Neural cell (in vitro differentiated cells): ENCODE measurements around the gene NHS. TPM values are rescaled to one million over a fixed set of nuclear protein-coding genes. Genes with fewer than 3 reads are reported as not detected.

ENCODE experiments used
- H2AFZ ChIP-seq: fragments of 200-600, 300-800 bp; sonication (generic), shearing (Covaris generic); 2 replicates; pipeline ENCODE4 v1.6.0; 2014; ENCODE audit warnings: low read depth, mild to moderate bottlenecking, antibody characterized with exemption, low read length, moderate library complexity
- H3F3A ChIP-seq: fragments of 200-600 bp; shearing (Covaris generic); 2 replicates; pipeline ENCODE4 v1.6.1; 2016; ENCODE audit warnings: mild to moderate bottlenecking, moderate library complexity, mixed read lengths, antibody characterized with exemption, low read length; ENCODE audit not compliant: insufficient read depth, poor library complexity, severe bottlenecking
- H3K27ac ChIP-seq: fragments of 200-600, 300-800 bp; sonication (generic), shearing (Covaris generic); 2 replicates; pipeline ENCODE4 v1.5.1; 2014; ENCODE audit warnings: mild to moderate bottlenecking, low read length, moderate library complexity
- H3K27me3 ChIP-seq: fragments of 300-800, 200-600 bp; sonication (generic), shearing (Covaris generic); 2 replicates; pipeline ENCODE4 v1.6.0; 2014; ENCODE audit warnings: mild to moderate bottlenecking, low read depth, low read length, moderate library complexity; ENCODE audit not compliant: insufficient read depth
- H3K36me3 ChIP-seq: fragments of 300-800, 200-600 bp; sonication (generic), shearing (Covaris generic); 2 replicates; pipeline ENCODE4 v1.5.1; 2014; ENCODE audit warnings: mild to moderate bottlenecking, antibody characterized with exemption, low read length, moderate library complexity; ENCODE audit not compliant: insufficient read depth
- H3K4me2 ChIP-seq: fragments of 300-800, 200-600 bp; sonication (generic), shearing (Covaris generic); 2 replicates; pipeline ENCODE4 v1.6.0; 2014; ENCODE audit warnings: mild to moderate bottlenecking, low read length
- H3K4me3 ChIP-seq: fragments of 300-800, 200-600 bp; sonication (generic), shearing (Covaris generic); 2 replicates; pipeline ENCODE4 v1.5.1; 2014; ENCODE audit warnings: mild to moderate bottlenecking, low read length, moderate library complexity
- H3K79me2 ChIP-seq: fragments of 200-600 bp; shearing (Covaris generic); replicated peaks from 2 replicates; pipeline ENCODE4 v1.6.0; 2014; ENCODE audit warnings: mild to moderate bottlenecking, low read length, moderate library complexity; ENCODE audit not compliant: insufficient read depth
- H3K9ac ChIP-seq: fragments of 300-800, 200-600 bp; sonication (generic), shearing (Covaris generic); 2 replicates; pipeline ENCODE4 v1.6.1; 2016; ENCODE audit warnings: mild to moderate bottlenecking, low read length, mixed read lengths
- H3K9me2 ChIP-seq: fragments of 200-600 bp; shearing (Covaris generic); 2 replicates; pipeline ENCODE4 v1.6.1; 2016; ENCODE audit warnings: mild to moderate bottlenecking, low read length, mixed read lengths; ENCODE audit not compliant: insufficient read depth
- H3K9me3 ChIP-seq: fragments of 200-600, 300-800 bp; sonication (generic), shearing (Covaris generic); 2 replicates; pipeline ENCODE4 v1.6.1; 2016; ENCODE audit warnings: mild to moderate bottlenecking, mixed run types, low read length, moderate library complexity, mixed read lengths
- H4K20me1 ChIP-seq: fragments of 200-600 bp; shearing (Covaris generic); 2 replicates; pipeline ENCODE4 v1.6.1; 2016; ENCODE audit warnings: mild to moderate bottlenecking, mixed run types; ENCODE audit not compliant: insufficient read depth
- EP300 ChIP-seq: fragments of 450-650 bp; conservative IDR thresholded peaks from 2 replicates; pipeline ENCODE4 v1.6.1; 2014; ENCODE audit warnings: antibody characterized with exemption, mild to moderate bottlenecking, moderate library complexity; ENCODE audit not compliant: poor library complexity, severe bottlenecking
- EZH2 ChIP-seq: fragments of 200-600, 300-800 bp; shearing (Covaris generic), sonication (generic); IDR thresholded peaks from 2 replicates; pipeline ENCODE4 v1.6.1; 2014; ENCODE audit warnings: antibody characterized with exemption, low read length, borderline replicate concordance, mild to moderate bottlenecking; ENCODE audit not compliant: insufficient read depth, poor library complexity, severe bottlenecking
- MXI1 ChIP-seq: fragments of 450-650 bp; conservative IDR thresholded peaks from 2 replicates; pipeline ENCODE4 v1.6.1; 2014; ENCODE audit warnings: antibody characterized with exemption, mild to moderate bottlenecking; ENCODE audit not compliant: poor library complexity, severe bottlenecking
- POLR2AphosphoS5 ChIP-seq: IDR thresholded peaks from 2 replicates; pipeline ENCODE4 v1.6.1; 2012
- RAD21 ChIP-seq: fragments of 450-650 bp; conservative IDR thresholded peaks from 2 replicates; pipeline ENCODE4 v1.6.1; 2014; ENCODE audit warnings: antibody characterized with exemption, mild to moderate bottlenecking, moderate library complexity
- SMC3 ChIP-seq: fragments of 450-650 bp; conservative IDR thresholded peaks from 2 replicates; pipeline ENCODE4 v1.6.1; 2014; ENCODE audit warnings: antibody characterized with exemption, mild to moderate bottlenecking, moderate library complexity; ENCODE audit not compliant: poor library complexity
- TAF1 ChIP-seq: IDR thresholded peaks from 2 replicates; pipeline ENCODE4 v1.6.1; 2012; ENCODE audit warnings: low read depth
- polyA plus RNA-seq: library from polyadenylated mRNA; depleted of rRNA; stranded (reverse); fragments of >200 nt; gene quantifications from 2 replicates; pipeline ENCODE4 v1.2.3, GENCODE V29; 2014
- TF ChIP-seq, protein P1 (sequence below): fragments of 450-650 bp; IDR thresholded peaks from 2 replicates; pipeline ENCODE4 v1.5.1; 2014; ENCODE audit warnings: antibody characterized with exemption, mild to moderate bottlenecking, moderate library complexity; ENCODE audit not compliant: poor library complexity, severe bottlenecking
- TF ChIP-seq, protein P2 (sequence below): IDR thresholded peaks from 2 replicates; pipeline ENCODE4 v1.6.1; 2012; ENCODE audit warnings: borderline replicate concordance

The NHS gene
- polyA plus RNA-seq, 1 donor from 2014 or later, result 1.9 TPM

DNA sequence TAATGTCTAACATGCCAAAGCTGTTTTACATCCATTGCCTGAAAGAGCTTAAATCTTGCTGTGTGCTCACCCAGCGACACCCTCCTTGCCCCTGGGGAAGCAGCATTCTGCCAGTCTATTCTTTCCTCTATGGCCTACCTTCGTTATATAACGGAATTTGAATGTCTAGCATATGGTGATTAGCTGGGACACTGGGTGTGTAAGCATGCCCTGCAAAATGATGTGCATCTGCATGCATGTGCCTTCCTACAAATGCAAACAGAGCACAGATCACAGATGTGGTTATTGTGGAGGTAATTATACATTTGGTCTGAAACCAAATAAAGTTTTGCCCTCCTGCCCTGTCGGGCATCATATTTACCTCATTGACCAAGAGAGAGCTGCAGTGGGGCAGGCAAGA lies 90.8 kb downstream of the NHS start:
- Histone ChIP-seq H3K4me3 (no peak overlapping the region), H3K79me2 (no peaks in the 10 kb centered on the region), H4K20me1 (no peaks in the 10 kb centered on the region), H2AFZ (no peak overlapping the region), H3F3A (no peaks in the 10 kb centered on the region), H3K27me3 (no peaks in the 10 kb centered on the region), H3K9me2 (no peaks in the 10 kb centered on the region), H3K36me3 (no peaks in the 10 kb centered on the region), H3K9me3 (no peaks in the 10 kb centered on the region), H3K9ac (no peak overlapping the region), H3K27ac (no peak overlapping the region), H3K4me2 (no peak overlapping the region)
- TF ChIP-seq, protein P1, sequence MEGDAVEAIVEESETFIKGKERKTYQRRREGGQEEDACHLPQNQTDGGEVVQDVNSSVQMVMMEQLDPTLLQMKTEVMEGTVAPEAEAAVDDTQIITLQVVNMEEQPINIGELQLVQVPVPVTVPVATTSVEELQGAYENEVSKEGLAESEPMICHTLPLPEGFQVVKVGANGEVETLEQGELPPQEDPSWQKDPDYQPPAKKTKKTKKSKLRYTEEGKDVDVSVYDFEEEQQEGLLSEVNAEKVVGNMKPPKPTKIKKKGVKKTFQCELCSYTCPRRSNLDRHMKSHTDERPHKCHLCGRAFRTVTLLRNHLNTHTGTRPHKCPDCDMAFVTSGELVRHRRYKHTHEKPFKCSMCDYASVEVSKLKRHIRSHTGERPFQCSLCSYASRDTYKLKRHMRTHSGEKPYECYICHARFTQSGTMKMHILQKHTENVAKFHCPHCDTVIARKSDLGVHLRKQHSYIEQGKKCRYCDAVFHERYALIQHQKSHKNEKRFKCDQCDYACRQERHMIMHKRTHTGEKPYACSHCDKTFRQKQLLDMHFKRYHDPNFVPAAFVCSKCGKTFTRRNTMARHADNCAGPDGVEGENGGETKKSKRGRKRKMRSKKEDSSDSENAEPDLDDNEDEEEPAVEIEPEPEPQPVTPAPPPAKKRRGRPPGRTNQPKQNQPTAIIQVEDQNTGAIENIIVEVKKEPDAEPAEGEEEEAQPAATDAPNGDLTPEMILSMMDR, result no peak
- TF ChIP-seq RAD21, result no peak
- TF ChIP-seq EZH2, result no peak
- TF ChIP-seq SMC3, result no peak
- TF ChIP-seq MXI1, result no peak
- no peak for TF ChIP-seq TAF1
- TF ChIP-seq EP300, result no peak
- no peak for TF ChIP-seq POLR2AphosphoS5
- TF ChIP-seq, protein P2, sequence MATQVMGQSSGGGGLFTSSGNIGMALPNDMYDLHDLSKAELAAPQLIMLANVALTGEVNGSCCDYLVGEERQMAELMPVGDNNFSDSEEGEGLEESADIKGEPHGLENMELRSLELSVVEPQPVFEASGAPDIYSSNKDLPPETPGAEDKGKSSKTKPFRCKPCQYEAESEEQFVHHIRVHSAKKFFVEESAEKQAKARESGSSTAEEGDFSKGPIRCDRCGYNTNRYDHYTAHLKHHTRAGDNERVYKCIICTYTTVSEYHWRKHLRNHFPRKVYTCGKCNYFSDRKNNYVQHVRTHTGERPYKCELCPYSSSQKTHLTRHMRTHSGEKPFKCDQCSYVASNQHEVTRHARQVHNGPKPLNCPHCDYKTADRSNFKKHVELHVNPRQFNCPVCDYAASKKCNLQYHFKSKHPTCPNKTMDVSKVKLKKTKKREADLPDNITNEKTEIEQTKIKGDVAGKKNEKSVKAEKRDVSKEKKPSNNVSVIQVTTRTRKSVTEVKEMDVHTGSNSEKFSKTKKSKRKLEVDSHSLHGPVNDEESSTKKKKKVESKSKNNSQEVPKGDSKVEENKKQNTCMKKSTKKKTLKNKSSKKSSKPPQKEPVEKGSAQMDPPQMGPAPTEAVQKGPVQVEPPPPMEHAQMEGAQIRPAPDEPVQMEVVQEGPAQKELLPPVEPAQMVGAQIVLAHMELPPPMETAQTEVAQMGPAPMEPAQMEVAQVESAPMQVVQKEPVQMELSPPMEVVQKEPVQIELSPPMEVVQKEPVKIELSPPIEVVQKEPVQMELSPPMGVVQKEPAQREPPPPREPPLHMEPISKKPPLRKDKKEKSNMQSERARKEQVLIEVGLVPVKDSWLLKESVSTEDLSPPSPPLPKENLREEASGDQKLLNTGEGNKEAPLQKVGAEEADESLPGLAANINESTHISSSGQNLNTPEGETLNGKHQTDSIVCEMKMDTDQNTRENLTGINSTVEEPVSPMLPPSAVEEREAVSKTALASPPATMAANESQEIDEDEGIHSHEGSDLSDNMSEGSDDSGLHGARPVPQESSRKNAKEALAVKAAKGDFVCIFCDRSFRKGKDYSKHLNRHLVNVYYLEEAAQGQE, result no peak

DNA sequence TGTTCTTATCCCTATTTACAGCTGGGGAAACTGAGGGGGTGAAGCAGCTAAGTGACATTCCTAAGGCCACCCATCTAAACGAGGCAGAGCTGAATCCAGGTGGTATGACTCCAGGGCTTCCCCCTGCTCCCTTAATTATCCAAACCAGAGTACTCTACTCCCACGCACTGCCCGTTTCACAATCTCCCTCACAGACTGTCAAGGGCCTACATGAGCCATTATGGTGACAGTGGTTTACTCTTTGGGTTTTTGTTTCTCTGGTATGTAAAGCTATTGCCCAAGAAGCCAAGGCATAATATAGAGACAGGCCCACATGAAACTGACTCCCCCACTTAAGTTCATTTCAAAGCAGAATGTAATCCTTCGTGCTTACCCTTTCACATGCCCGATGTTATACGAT lies 95.1 kb downstream of the NHS start:
- TF ChIP-seq POLR2AphosphoS5 (no peak), SMC3 (no peak), EP300 (no peak), EZH2 (no peak), TAF1 (no peak), RAD21 (no peak), MXI1 (no peak)
- TF ChIP-seq, protein P1, result no peak
- TF ChIP-seq, protein P2, result no peak
- no peak overlapping the region for H3K4me3 ChIP-seq
- no peak overlapping the region for H3K9ac ChIP-seq
- H3K27me3 ChIP-seq, result no peaks in the 10 kb centered on the region
- H3K9me3 ChIP-seq, result no peaks in the 10 kb centered on the region
- no peaks in the 10 kb centered on the region for H3K79me2 ChIP-seq
- no peak overlapping the region for H3K4me2 ChIP-seq
- no peaks in the 10 kb centered on the region for H3K9me2 ChIP-seq
- no peaks in the 10 kb centered on the region for H4K20me1 ChIP-seq
- no peak overlapping the region for H3K27ac ChIP-seq
- H3K36me3 ChIP-seq, result no peaks in the 10 kb centered on the region
- H3F3A ChIP-seq, result no peaks in the 10 kb centered on the region
- H2AFZ ChIP-seq, result no peak overlapping the region
